SH-SY5Y (cell line): ENCODE data around the gene ALPG.

Experiments used
- GATA2 ChIP-seq: IDR thresholded peaks from 2 replicates; pipeline ENCODE4 v1.6.1; 2011; ENCODE audit warnings: mild to moderate bottlenecking, low read depth, low read length
- GATA3 ChIP-seq: IDR thresholded peaks from 2 replicates; pipeline ENCODE4 v1.6.1; 2011; ENCODE audit warnings: low read depth, mild to moderate bottlenecking, low read length, moderate library complexity

GRCh38 chr2:232377319-232377718 is 29.3 kb upstream of the ALPG start:
- TF ChIP-seq GATA3 (no peak), GATA2 (no peak)
